Esophagus (tissue), 2 donors: ENCODE results near the gene LDLRAP1. TPM values are rescaled to one million over a fixed set of nuclear protein-coding genes. Genes with fewer than 3 reads are reported as not detected.

ENCODE experiments used
- H3K27ac ChIP-seq, 2 donors: one replicate each; pipeline ENCODE4 v1.5.1; 2013; ENCODE audit warnings: low read depth in 2 of 2, mild to moderate bottlenecking in 2 of 2, inconsistent platforms in 1 of 2, low read length in 1 of 2, moderate library complexity in 1 of 2
- H3K27me3 ChIP-seq, 2 donors: one replicate each; pipeline ENCODE4 v1.6.1; 2013; ENCODE audit warnings: low read length in 2 of 2, control low read depth in 1 of 2, mild to moderate bottlenecking in 1 of 2; ENCODE audit not compliant: insufficient read depth in 2 of 2, control insufficient read depth in 1 of 2
- H3K36me3 ChIP-seq, 2 donors: one replicate each; pipeline ENCODE4 v1.6.1; 2013; ENCODE audit warnings: low read length in 1 of 2; ENCODE audit not compliant: control insufficient read depth in 2 of 2, insufficient read depth in 2 of 2
- H3K4me1 ChIP-seq, 2 donors: one replicate each; pipeline ENCODE4 v1.6.1; 2013; ENCODE audit warnings: low read length in 1 of 2; ENCODE audit not compliant: control insufficient read depth in 2 of 2, insufficient read depth in 2 of 2
- H3K4me3 ChIP-seq, 2 donors: one replicate each; pipeline ENCODE4 v1.5.1; 2013; ENCODE audit warnings: low read length in 2 of 2, mild to moderate bottlenecking in 2 of 2, low read depth in 1 of 2, moderate library complexity in 1 of 2
- H3K9me3 ChIP-seq, 2 donors: one replicate each; pipeline ENCODE4 v1.6.1; 2013; ENCODE audit warnings: mild to moderate bottlenecking in 2 of 2, low read depth in 1 of 2, low read length in 1 of 2, moderate library complexity in 1 of 2; ENCODE audit not compliant: control insufficient read depth in 2 of 2, insufficient read depth in 1 of 2
- WGBS, 2 donors: extraction: QIAGEN DNeasy Blood & Tissue Kit; methylation state at CpG; one replicate each; pipeline ENCODE4 v1.1.7; 2013; 5-methylcytosine and 5-hydroxymethylcytosine counted together
- polyA plus RNA-seq, 2 donors: library from polyadenylated mRNA; stranded (reverse); fragments of 200-250 nt; gene quantifications; one replicate each; pipeline ENCODE4 v1.2.3, GENCODE V29; 2013
- donor health status: healthy with polysubstance abuse.
- donor health status: Bipolar disorder and iron deficiency.

Gene LDLRAP1
- polyA plus RNA-seq, 2 donors, result 11.0 to 12.5 TPM

DNA sequence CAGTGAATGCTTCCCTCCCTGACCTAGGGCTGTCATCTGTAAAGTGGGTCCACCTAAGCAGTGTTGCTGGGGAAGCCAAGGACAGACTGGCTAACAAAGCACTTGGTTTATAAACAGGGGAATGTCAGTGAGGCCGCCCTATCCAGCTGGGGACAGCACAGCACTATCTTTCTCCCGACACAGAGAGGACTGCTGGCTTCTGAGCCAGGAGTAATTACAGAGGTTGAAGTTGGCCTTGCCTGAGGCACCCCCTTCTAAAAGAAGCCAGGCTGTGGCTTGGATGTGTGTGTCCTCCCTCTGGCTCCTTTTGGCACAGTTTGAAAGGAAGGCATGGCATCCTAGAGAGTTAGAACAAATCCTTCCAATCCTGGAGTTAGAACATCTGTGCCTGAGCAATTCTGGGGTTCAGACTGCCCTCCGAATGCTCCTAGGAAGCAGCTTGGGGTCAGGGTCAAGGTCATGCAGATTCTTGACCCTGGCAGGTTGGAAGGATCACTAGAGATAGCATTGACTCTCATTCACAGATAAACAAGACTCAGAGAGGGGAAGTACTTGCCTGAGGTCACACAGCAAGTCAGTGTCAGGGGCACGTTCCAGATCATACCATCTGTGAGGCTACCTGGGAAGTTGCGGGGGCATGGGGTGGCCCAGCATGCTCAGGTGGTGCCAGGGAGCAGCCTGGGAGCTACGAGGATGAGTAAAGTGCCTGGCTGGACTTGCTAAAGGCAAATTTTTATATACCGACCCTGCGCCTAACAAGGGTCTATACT lies 1.3 kb upstream of the LDLRAP1 start:
- no peaks in the 10 kb centered on the region for H3K27me3 ChIP-seq
- H3K4me3 ChIP-seq, result no peak overlapping the region
- no peak overlapping the region for H3K27ac ChIP-seq
- H3K4me1 ChIP-seq, result peaks cover 0 to 8% of the 10 kb centered on the region in 2 donors
- no peaks in the 10 kb centered on the region for H3K36me3 ChIP-seq
- whole genome bisulfite sequencing, 2 donors, result 75 to 77% methylated on average over 8 of the region's 8 CpGs
- no peaks in the 10 kb centered on the region for H3K9me3 ChIP-seq

DNA sequence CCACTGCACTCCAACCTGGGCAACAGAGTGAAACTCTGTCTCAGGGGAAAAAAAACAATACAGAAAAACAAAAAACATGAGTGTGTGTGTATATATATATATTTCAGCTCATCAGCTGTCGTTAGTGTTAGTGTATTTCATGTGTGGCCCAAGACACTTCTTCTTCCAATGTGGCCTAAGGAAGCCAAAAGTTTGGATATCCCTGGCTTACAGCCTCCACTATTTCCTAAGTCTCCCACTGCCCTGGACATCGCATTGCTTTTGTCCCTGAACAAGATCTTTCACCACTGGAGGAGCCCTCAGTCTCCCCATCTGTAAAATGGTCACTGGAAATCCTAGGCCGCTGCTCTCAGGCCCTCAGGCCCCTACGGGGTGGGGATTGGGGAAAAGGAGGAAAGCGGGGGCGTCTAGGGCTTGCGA lies 391 bp upstream of the LDLRAP1 start:
- peak overlapping the region in 1 of 2 donors; percentile 42 for H3K27ac ChIP-seq
- no peaks in the 10 kb centered on the region for H3K27me3 ChIP-seq
- H3K9me3 ChIP-seq, result no peaks in the 10 kb centered on the region
- 23 to 28% methylated on average over 7 of the region's 7 CpGs for WGBS, 2 donors
- peak overlapping the region in 1 of 2 donors; percentile 84 for H3K4me3 ChIP-seq
- H3K4me1 ChIP-seq, result peaks cover 0 to 8% of the 10 kb centered on the region in 2 donors
- H3K36me3 ChIP-seq, result no peaks in the 10 kb centered on the region

DNA sequence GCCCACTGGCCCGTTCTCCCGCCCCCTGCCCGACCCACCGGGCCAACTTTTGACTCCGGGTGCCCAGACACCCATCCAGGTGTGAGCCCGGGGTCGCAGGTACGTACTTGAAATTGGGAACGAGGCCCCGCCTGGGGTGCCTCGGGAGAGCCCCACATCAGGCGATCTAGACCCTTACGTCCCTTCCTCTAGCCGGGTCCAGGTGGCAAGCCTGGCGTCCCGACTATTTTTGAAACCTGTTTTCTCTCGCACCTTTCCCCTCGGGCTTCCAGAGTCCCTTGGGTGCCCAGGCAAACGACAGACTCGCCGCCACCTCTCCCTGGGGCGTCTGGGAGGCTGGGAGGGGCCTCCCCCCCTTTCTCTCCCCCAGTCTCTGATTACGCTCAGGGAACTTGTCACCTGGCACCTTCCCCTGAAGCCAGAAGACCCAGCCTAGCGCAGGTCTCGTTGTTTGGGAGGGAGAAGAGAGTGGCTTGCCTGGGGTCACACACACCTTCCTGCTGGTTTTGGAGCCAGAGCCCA lies 898 bp downstream of the LDLRAP1 start:
- WGBS, 2 donors, result 9% methylated on average over 25 of the region's 25 CpGs
- H3K27me3 ChIP-seq, result no peaks in the 10 kb centered on the region
- H3K9me3 ChIP-seq, result no peaks in the 10 kb centered on the region
- no peaks in the 10 kb centered on the region for H3K36me3 ChIP-seq
- H3K4me3 ChIP-seq, result peak overlapping the region; percentile 77 to 84
- peaks cover 3 to 8% of the 10 kb centered on the region in 2 donors for H3K4me1 ChIP-seq
- peak overlapping the region; percentile 68 to 90 for H3K27ac ChIP-seq

DNA sequence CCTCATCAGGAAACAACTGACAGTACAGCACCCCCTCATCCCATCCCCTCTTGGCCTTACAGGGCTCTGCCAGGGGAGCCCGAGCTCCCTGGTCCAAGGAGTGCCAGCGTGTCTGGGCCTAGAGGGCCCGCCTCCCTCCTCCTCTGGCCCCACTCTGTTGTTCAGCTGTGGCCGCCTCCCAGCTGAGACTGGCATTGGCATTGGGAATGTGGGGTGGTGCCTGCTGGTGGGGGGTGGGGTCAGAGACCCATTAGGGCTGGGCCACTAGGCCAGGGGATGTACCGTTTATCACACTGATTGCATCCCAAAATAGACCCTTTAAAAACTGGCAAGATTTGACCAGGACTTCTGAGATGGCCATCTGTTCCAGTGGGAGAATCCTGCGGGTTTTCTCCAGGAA lies 1.4 kb downstream of the LDLRAP1 start:
- Histone ChIP-seq H3K27ac (peak overlapping the region in 1 of 2 donors; percentile 68), H3K27me3 (no peaks in the 10 kb centered on the region), H3K36me3 (no peaks in the 10 kb centered on the region), H3K4me3 (peak overlapping the region; percentile 77 to 84), H3K9me3 (no peaks in the 10 kb centered on the region), H3K4me1 (peaks cover 7 to 12% of the 10 kb centered on the region in 2 donors)
- WGBS, 2 donors, result 30 to 32% methylated on average over 6 of the region's 6 CpGs

DNA sequence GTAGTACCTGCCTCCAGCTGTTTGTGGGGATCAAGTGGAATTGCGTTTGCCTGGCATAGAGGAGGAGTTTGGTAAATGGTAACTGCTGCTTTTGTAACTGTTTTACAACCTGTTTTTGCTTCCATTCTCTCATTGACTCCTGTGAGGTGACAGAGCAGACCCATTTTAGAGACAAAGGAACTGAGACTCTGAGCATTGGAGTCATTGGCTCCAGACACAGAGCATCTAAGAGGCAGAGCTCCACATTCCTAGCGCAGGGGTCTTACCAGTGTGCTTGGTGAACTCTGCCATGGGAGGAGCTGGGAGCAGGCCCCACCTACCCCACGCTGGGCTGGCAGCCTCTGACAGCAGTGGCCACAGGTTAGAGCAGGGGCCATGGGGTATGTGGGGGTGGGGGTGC lies 2.4 kb downstream of the LDLRAP1 start:
- Histone ChIP-seq H3K9me3 (no peaks in the 10 kb centered on the region), H3K27me3 (no peaks in the 10 kb centered on the region), H3K27ac (no peak overlapping the region), H3K36me3 (no peaks in the 10 kb centered on the region), H3K4me3 (no peak overlapping the region), H3K4me1 (peaks cover 10 to 16% of the 10 kb centered on the region in 2 donors)
- 78% methylated on average over 3 of the region's 3 CpGs for WGBS, 2 donors

DNA sequence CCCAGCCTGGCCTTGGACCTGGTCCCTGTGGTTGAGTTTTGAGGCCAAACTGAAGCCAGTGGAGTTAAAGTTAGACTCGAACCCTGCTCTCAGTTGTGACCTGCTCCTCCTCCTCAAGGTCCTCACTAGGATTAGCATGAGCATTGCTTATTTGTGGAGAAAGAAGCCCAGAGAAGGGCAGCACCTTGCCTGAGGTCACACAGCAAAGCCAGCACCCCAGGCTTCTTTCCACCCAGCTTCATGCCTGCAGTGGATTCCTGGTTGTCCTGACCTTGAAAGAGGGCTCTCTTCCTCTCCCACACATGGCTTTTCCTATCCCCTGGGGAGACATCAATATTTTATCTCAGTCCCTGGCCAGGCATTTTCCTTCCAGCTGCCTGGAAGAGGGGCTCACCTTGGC lies 2.8 kb downstream of the LDLRAP1 start:
- H3K4me1 ChIP-seq, result peaks cover 10 to 16% of the 10 kb centered on the region in 2 donors
- WGBS, 2 donors, result 56 to 85% methylated on average over 1 of the region's 1 CpG
- H3K9me3 ChIP-seq, result no peaks in the 10 kb centered on the region
- H3K27ac ChIP-seq, result no peak overlapping the region
- H3K36me3 ChIP-seq, result no peaks in the 10 kb centered on the region
- no peaks in the 10 kb centered on the region for H3K27me3 ChIP-seq
- H3K4me3 ChIP-seq, result no peak overlapping the region

DNA sequence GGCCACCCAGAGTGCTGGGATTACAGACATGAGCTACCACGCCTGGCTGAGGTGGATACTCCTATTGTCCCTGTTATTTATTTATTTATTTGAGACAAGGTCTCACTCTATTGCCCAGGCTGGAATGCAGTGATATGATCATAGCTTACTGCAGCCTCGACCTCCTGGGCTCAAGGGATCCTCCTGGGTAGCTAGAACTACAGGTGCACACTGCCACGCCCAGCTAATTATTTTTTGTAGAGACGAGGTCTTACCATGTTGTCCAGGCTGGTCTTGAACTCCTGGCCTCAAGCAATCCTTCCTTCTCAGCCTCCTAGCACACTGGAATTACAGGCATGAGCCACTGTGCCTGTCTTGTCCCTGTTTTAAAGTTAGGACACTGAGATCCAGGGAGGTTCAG lies 5.2 kb downstream of the LDLRAP1 start:
- WGBS, 2 donors, result 68 to 69% methylated on average over 4 of the region's 4 CpGs
- H3K27ac ChIP-seq, result no peak overlapping the region
- no peaks in the 10 kb centered on the region for H3K27me3 ChIP-seq
- H3K4me1 ChIP-seq, result peaks cover 10 to 16% of the 10 kb centered on the region in 2 donors
- H3K4me3 ChIP-seq, result no peak overlapping the region
- no peaks in the 10 kb centered on the region for H3K9me3 ChIP-seq
- no peaks in the 10 kb centered on the region for H3K36me3 ChIP-seq

DNA sequence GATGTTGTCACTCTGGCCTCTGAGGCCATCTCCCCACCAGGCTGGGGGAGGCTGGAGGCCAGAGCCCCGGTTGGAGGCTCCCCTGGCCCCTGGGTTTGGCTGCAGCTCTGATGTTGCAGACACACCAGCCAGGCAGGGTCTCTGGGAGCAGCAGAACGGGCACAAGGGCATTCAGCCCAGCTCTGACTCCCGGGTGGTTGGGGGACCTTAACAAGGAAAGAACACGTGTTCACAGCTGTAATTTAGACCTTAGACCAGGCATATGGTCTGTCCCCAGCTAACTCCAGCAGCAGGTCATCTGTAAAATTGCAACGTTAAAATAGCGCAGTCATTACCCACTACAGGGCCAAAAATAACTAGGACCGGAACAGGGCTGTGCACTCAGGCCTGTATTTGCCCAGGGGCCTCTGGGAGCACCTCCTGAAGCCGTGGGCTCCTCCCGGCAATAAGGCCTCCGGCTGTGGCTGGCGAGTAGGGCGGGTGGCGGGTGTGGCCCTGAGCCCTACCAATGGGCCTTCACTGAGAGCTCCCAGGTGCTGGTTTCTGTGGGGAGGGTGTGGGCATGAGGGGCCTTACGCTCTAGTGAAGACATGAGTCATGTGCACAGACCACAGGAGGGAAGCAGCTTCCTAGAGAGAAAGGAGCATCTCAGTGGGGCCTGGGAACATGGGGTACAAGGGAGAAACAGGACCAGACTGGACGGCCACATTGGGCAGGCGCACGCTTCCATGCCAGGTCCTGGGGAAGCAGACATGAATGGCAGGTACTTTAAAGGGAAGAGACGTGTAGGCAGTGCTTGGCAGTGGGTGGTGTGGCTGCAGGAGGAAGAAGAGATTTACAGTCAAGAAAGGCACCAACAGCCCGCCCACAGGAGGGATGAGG lies 6.1 kb downstream of the LDLRAP1 start:
- no peak overlapping the region for H3K4me3 ChIP-seq
- no peaks in the 10 kb centered on the region for H3K27me3 ChIP-seq
- H3K27ac ChIP-seq, result peak overlapping the region in 1 of 2 donors; percentile 87
- WGBS, 2 donors, result 36 to 41% methylated on average over 19 of the region's 19 CpGs
- H3K36me3 ChIP-seq, result peaks cover 0 to 2% of the 10 kb centered on the region in 2 donors
- peaks cover 13 to 22% of the 10 kb centered on the region in 2 donors for H3K4me1 ChIP-seq
- no peaks in the 10 kb centered on the region for H3K9me3 ChIP-seq

DNA sequence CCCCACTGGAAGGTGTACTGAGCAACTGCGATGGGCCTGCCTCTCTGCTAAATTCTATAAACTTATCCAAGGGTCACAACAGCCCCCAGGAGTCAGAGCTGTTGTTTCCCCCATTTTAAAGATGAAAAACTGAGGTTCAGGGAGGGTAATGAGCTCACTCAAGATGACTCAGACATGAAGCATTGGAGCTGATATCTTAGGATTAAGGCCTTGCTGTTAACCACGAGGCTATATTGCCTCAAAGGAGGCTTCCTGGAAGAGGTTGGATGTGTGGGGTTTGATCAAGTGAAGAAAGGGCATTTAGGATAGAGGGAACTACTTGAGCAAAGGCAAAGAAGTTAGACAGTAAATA lies 6.7 kb downstream of the LDLRAP1 start:
- Histone ChIP-seq H3K27ac (peak overlapping the region in 1 of 2 donors; percentile 87), H3K36me3 (peaks cover 0 to 2% of the 10 kb centered on the region in 2 donors), H3K4me3 (no peak overlapping the region), H3K9me3 (no peaks in the 10 kb centered on the region), H3K27me3 (no peaks in the 10 kb centered on the region), H3K4me1 (peaks cover 13 to 18% of the 10 kb centered on the region in 2 donors)
- WGBS, 2 donors, result 46 to 47% methylated on average over 2 of the region's 2 CpGs
